Panc1 (cell line): ENCODE measurements around the gene FANCC. TPM values are rescaled to one million over a fixed set of nuclear protein-coding genes. Genes with fewer than 3 reads are reported as not detected.

Experiments
- ATAC-seq: fragments of 200-7000 bp; cut with Tn5 transposase; 2 replicates; pipeline ENCODE4 v1.9.1; 2020; ENCODE audit warnings: mild to moderate bottlenecking, moderate library complexity
- BruUV-seq: library from RNA; stranded (reverse); fragments of 400-500 nt; replicated peaks from 2 replicates; lab custom pipeline; 2021; lab: Mats Ljungman, UMichigan
- CTCF ChIA-PET: fragments of 300-600 bp; sonication (Branson Sonifier 250); formaldehyde crosslinking; loops from one replicate; lab custom pipeline; 2022; ENCODE audit warnings: antibody characterized with exemption; lab: Charles Lee
- POLR2A ChIA-PET: fragments of 300-600 bp; sonication (Branson Sonifier 250); formaldehyde crosslinking; loops from one replicate; lab custom pipeline; 2022; ENCODE audit warnings: antibody characterized with exemption; lab: Charles Lee
- DNase-seq: peaks from one replicate; pipeline ENCODE4 v3.0.0-alpha.2; 2010; ENCODE audit warnings: low read depth, low spot score
- H3K27ac ChIP-seq: 2 replicates; pipeline ENCODE4 v1.5.1; 2011; ENCODE audit warnings: mild to moderate bottlenecking, low read length, inconsistent platforms
- H3K27me3 ChIP-seq: fragments of 200-500 bp; sonication (Bioruptor generic); 2 replicates; pipeline ENCODE4 v1.6.0; 2014; ENCODE audit warnings: low read length, inconsistent platforms; ENCODE audit not compliant: control insufficient read depth, insufficient read depth
- H3K36me3 ChIP-seq: fragments of 200-500 bp; sonication (Bioruptor generic); 2 replicates; pipeline ENCODE4 v1.5.1; 2014; ENCODE audit warnings: inconsistent platforms, mild to moderate bottlenecking, low read length, moderate library complexity; ENCODE audit not compliant: control insufficient read depth, insufficient read depth
- H3K4me1 ChIP-seq: 2 replicates; pipeline ENCODE4 v1.5.1; 2011; ENCODE audit warnings: inconsistent platforms, mild to moderate bottlenecking, low read length, moderate library complexity; ENCODE audit not compliant: control insufficient read depth, insufficient read depth
- H3K4me3 ChIP-seq, 2 experiments: 2 replicates each; pipeline ENCODE4 v1.5.1; 2011 to 2012; ENCODE audit warnings: low read depth in 2 of 2, low read length in 2 of 2, mild to moderate bottlenecking in 2 of 2, inconsistent platforms in 1 of 2, moderate library complexity in 1 of 2
- H3K9me3 ChIP-seq: fragments of 200-500 bp; sonication (Bioruptor generic); 2 replicates; pipeline ENCODE4 v1.5.1; 2014; ENCODE audit warnings: low read depth, mild to moderate bottlenecking, inconsistent platforms, low read length, moderate library complexity; ENCODE audit not compliant: control insufficient read depth, insufficient read depth
- CTCF ChIP-seq: fragments of 450-650 bp; IDR thresholded peaks from 2 replicates; pipeline ENCODE4 v1.5.1; 2017; ENCODE audit warnings: mild to moderate bottlenecking
- POLR2AphosphoS5 ChIP-seq: IDR thresholded peaks from 2 replicates; pipeline ENCODE4 v1.6.1; 2012; ENCODE audit warnings: mild to moderate bottlenecking, low read depth, low read length, moderate library complexity
- REST ChIP-seq, 2 experiments: IDR thresholded peaks; 2 replicates each; pipeline ENCODE4 v1.6.1; 2011 to 2012; ENCODE audit warnings: low read depth in 2 of 2, control low read depth in 1 of 2, low read length in 1 of 2, mild to moderate bottlenecking in 1 of 2, moderate library complexity in 1 of 2; ENCODE audit not compliant: insufficient read depth in 1 of 2
- SIN3A ChIP-seq: IDR thresholded peaks from 2 replicates; pipeline ENCODE4 v1.6.1; 2012; ENCODE audit warnings: low read depth, mild to moderate bottlenecking, low read length, moderate library complexity, borderline replicate concordance; ENCODE audit not compliant: insufficient read depth
- TCF7L2 ChIP-seq: IDR thresholded peaks from 2 replicates; pipeline ENCODE4 v1.6.1; 2011; ENCODE audit warnings: mild to moderate bottlenecking, low read depth, low read length, inconsistent platforms
- in situ Hi-C: cut with HindIII; loops from 2 replicates; pipeline ENCODE4 v1.10.0; 2016; ENCODE audit warnings: low sequenced_read_pairs, low pct_unique_long_range_greater_than_20kb
- intact Hi-C: fragments of 100-400 bp; cut with micrococcal nuclease; formaldehyde crosslinking; loops from one replicate; pipeline ENCODE4 v1.10.0; 2022; ENCODE audit not compliant: unreplicated experiment
- total RNA-seq: library from RNA; stranded (reverse); gene quantifications from one replicate; pipeline ENCODE4 v1.2.1, GENCODE V29; 2021; ENCODE audit not compliant: unreplicated experiment

The FANCC gene
- total RNA-seq, 1 experiment from 2014 or later = 17.8 TPM

- H3K9me3 ChIP-seq = no peaks in the 10 kb centered on the region
- no peak overlapping the region for H3K4me3 ChIP-seq
- TF ChIP-seq CTCF (no peak), SIN3A (no peak), REST (IDR thresholded peaks at IDR 0.05; ENCODE audit: insufficient read depth in 1 of 2, low read depth in 2 of 2, low read length in 1 of 2) (no peak), POLR2AphosphoS5 (no peak), TCF7L2 (no peak)
- no TSS peak for BruUV-seq
- no peaks in the 10 kb centered on the region for H3K36me3 ChIP-seq
- no peak for DNase-seq
- in situ Hi-C loops = no loop called here
- ATAC-seq = no peak
- H3K4me1 ChIP-seq = no peaks in the 10 kb centered on the region
- H3K27me3 ChIP-seq = no peaks in the 10 kb centered on the region
- POLR2A ChIA-PET = no interaction called here
- CTCF ChIA-PET = no interaction called here
- intact Hi-C loops = no loop called here
- H3K27ac ChIP-seq = no peak overlapping the region
These were observed 43.4 kb upstream of the FANCC start for GRCh38 chr9:95360866-95361265.

GRCh38 chr9:95357316-95357715 is 39.8 kb upstream of the FANCC start:
- intact Hi-C loops = no loop called here
- TF ChIP-seq REST (IDR thresholded peaks at IDR 0.05; ENCODE audit: insufficient read depth in 1 of 2, low read depth in 2 of 2, low read length in 1 of 2) (no peak), TCF7L2 (no peak), POLR2AphosphoS5 (no peak), CTCF (no peak), SIN3A (no peak)

More at GRCh38 chr9:95357316-95357715, 39.8 kb upstream of the FANCC start:
- H3K9me3 ChIP-seq = no peaks in the 10 kb centered on the region
- H3K27me3 ChIP-seq = no peaks in the 10 kb centered on the region
- no peak for ATAC-seq
- H3K4me3 ChIP-seq = no peak overlapping the region
- H3K4me1 ChIP-seq = no peaks in the 10 kb centered on the region
- ChIA-PET POLR2A (no interaction called here), CTCF (no interaction called here)
- no peaks in the 10 kb centered on the region for H3K36me3 ChIP-seq
- H3K27ac ChIP-seq = no peak overlapping the region
- no TSS peak for BruUV-seq
- in situ Hi-C loops = no loop called here
- no peak for DNase-seq
